OCI-LY3 (cell line): ENCODE measurements around the gene GNG11.

Experiments
- H2AFZ ChIP-seq: fragments of 200-600, 300-600 bp; shearing (Covaris generic); 2 replicates; pipeline ENCODE4 v1.6.0; 2014; ENCODE audit warnings: antibody characterized with exemption, low read depth, low read length
- H3K27ac ChIP-seq: fragments of 200-600, 300-600 bp; sonication (generic); 2 replicates; pipeline ENCODE4 v1.5.1; 2014; ENCODE audit warnings: mild to moderate bottlenecking, low read length, moderate library complexity, mixed read lengths
- H3K27me3 ChIP-seq: fragments of 200-600, 300-600 bp; sonication (generic); 2 replicates; pipeline ENCODE4 v1.6.1; 2014; ENCODE audit warnings: low read depth, low read length, mixed read lengths
- H3K36me3 ChIP-seq: fragments of 200-600, 300-600 bp; sonication (generic); replicated peaks from 2 replicates; pipeline ENCODE3; 2014; ENCODE audit warnings: low read depth, low read length, mixed read lengths
- H3K4me1 ChIP-seq: fragments of 300-600, 200-600 bp; sonication (generic); 2 replicates; pipeline ENCODE4 v1.6.1; 2014; ENCODE audit warnings: low read length, mixed read lengths
- H3K4me2 ChIP-seq: fragments of 200-600, 300-600 bp; sonication (generic); 2 replicates; pipeline ENCODE4 v1.6.1; 2014; ENCODE audit warnings: low read length, mixed read lengths
- H3K4me3 ChIP-seq: fragments of 300-600, 200-600 bp; sonication (generic); 2 replicates; pipeline ENCODE4 v1.5.1; 2014; ENCODE audit warnings: antibody characterized with exemption, mild to moderate bottlenecking, low read length, moderate library complexity
- H3K79me2 ChIP-seq: fragments of 300-600, 200-600 bp; shearing (Covaris generic); 2 replicates; pipeline ENCODE4 v1.6.1; 2014; ENCODE audit warnings: mild to moderate bottlenecking, low read length, mixed read lengths
- H3K9ac ChIP-seq: fragments of 300-600, 200-600 bp; shearing (Covaris generic); 2 replicates; pipeline ENCODE4 v1.6.0; 2014; ENCODE audit warnings: mild to moderate bottlenecking, low read length, moderate library complexity
- H3K9me3 ChIP-seq: fragments of 200-600, 300-600 bp; shearing (Covaris generic); 2 replicates; pipeline ENCODE4 v1.6.1; 2014; ENCODE audit warnings: low read length, mixed read lengths; ENCODE audit not compliant: insufficient read depth
- H4K20me1 ChIP-seq: fragments of 200-600, 300-600 bp; sonication (generic); 2 replicates; pipeline ENCODE4 v1.6.1; 2016; ENCODE audit warnings: low read length, mixed read lengths; ENCODE audit not compliant: insufficient read depth
- EZH2phosphoT487 ChIP-seq: fragments of 200-600 bp; shearing (Covaris generic); IDR thresholded peaks from 2 replicates; pipeline ENCODE4 v1.6.1; 2018; ENCODE audit warnings: antibody characterized with exemption, mixed run types, low read depth
- TF ChIP-seq, protein P1 (sequence below): fragments of 200-600, 300-600 bp; sonication (generic); IDR thresholded peaks from 2 replicates; pipeline ENCODE4 v1.5.1; 2014; ENCODE audit warnings: antibody characterized with exemption, low read length, low read depth

GNG11 gene

DNA sequence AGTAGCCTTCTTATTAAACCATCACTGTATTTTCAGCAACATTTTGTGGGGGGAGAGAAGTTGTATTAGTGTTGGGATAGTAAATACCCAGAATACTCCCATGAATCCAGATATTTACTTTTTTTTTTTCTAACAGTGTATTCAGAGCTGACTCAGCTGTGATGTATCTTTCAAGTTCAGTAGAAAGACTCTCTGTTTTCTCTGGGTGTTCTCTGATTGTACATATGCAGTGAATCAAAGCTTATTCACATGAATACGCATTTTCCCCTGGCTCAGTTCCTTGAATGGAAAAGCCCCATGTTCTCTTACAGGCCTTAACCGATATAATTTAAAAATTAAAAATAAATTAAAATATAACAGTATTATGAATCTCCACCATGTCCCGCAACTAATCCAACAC, 32.3 kb upstream of the GNG11 start:
- no peak for TF ChIP-seq EZH2phosphoT487
- TF ChIP-seq, protein P1, sequence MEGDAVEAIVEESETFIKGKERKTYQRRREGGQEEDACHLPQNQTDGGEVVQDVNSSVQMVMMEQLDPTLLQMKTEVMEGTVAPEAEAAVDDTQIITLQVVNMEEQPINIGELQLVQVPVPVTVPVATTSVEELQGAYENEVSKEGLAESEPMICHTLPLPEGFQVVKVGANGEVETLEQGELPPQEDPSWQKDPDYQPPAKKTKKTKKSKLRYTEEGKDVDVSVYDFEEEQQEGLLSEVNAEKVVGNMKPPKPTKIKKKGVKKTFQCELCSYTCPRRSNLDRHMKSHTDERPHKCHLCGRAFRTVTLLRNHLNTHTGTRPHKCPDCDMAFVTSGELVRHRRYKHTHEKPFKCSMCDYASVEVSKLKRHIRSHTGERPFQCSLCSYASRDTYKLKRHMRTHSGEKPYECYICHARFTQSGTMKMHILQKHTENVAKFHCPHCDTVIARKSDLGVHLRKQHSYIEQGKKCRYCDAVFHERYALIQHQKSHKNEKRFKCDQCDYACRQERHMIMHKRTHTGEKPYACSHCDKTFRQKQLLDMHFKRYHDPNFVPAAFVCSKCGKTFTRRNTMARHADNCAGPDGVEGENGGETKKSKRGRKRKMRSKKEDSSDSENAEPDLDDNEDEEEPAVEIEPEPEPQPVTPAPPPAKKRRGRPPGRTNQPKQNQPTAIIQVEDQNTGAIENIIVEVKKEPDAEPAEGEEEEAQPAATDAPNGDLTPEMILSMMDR, result no peak
- H3K9ac ChIP-seq, result no peak overlapping the region
- no peak overlapping the region for H3K27ac ChIP-seq
- H3K4me3 ChIP-seq, result no peak overlapping the region
- H4K20me1 ChIP-seq, result no peaks in the 10 kb centered on the region
- H3K36me3 ChIP-seq, result no peaks in the 10 kb centered on the region
- peaks cover 18% of the 10 kb centered on the region for H3K4me1 ChIP-seq
- no peak overlapping the region for H2AFZ ChIP-seq
- no peaks in the 10 kb centered on the region for H3K79me2 ChIP-seq
- no peaks in the 10 kb centered on the region for H3K9me3 ChIP-seq
- 0 out of 2 replicates have a peak, but pooled peaks cover 3% of the 10 kb centered on the region for H3K27me3 ChIP-seq
- no peak overlapping the region for H3K4me2 ChIP-seq

DNA sequence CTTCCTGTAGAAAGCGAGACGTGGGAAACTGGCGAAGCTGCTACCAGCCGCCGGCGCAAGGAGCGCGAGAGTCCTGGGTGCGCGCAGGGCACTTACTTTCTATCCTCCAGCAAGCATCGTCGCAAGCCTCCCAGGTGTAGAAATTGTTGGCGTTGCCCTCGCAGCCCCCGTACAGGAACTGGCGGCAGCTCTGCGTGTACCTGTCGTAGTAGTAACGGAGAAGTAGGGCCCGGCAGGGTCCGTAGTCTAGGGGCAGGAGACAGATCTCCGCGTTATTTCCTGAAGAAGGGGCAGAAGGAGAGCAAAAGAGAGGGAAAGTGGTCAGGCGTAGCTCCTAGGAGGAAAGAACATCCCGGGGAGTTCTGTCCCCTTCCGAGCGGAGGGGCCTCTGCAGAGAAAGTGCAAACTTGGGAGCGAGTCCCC, 31.5 kb upstream of the GNG11 start:
- H4K20me1 ChIP-seq, result no peaks in the 10 kb centered on the region
- no peaks in the 10 kb centered on the region for H3K9me3 ChIP-seq
- no peak overlapping the region for H3K27ac ChIP-seq
- no peak overlapping the region for H3K4me3 ChIP-seq
- no peaks in the 10 kb centered on the region for H3K79me2 ChIP-seq
- H3K9ac ChIP-seq, result no peak overlapping the region
- H3K4me1 ChIP-seq, result peaks cover 18% of the 10 kb centered on the region
- no peak for TF ChIP-seq EZH2phosphoT487
- TF ChIP-seq, protein P1, result no peak
- no peaks in the 10 kb centered on the region for H3K36me3 ChIP-seq
- no peak overlapping the region for H3K4me2 ChIP-seq
- 0 out of 2 replicates have a peak, but pooled peaks cover 3% of the 10 kb centered on the region for H3K27me3 ChIP-seq
- no peak overlapping the region for H2AFZ ChIP-seq

DNA sequence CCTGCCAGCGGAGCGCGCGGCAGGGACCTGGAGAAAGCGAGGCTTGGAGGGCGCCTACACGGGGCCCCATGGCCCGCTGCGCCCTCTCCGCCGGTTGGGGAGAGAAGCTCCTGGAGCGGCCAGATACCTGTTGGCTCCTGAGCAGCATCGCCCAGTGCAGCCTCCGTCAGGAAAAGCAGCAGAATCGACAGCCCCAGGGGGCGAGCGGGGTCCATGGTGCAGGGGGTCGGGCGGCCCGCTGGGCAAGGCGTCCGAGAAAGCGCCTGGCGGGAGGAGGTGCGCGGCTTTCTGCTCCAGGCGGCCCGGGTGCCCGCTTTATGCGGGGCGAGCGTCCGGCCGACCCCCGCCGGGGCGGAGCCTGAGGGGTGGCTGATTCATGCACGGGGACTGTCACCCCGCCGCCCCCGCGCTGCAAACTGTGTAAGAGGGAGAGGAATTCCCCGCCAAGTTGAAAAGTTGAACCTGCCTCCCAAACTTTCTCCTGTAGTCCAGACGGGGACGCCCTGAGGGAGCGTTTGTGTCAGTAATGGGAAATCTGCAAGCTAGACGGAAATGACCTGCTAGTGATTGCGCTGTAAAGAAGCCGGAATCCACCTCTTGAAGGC, 31.0 kb upstream of the GNG11 start, which contains the start of gene TFPI2:
TFPI2 (minus strand) TSS at position 290 of the 605 bp plus-strand sequence; CDS start at position 215, 75 bp downstream.
- Histone ChIP-seq H3K4me3 (no peak within 1 kb of the TSS), H3K9me3 (no peaks in the 10 kb centered on the region), H3K9ac (no peak within 1 kb of the TSS), H2AFZ (no peak within 1 kb of the TSS), H3K4me2 (no peak within 1 kb of the TSS), H3K27ac (no peak within 1 kb of the TSS), H3K79me2 (no peaks in the 10 kb centered on the region), H3K36me3 (no peaks in the 10 kb centered on the region), H3K27me3 (0 out of 2 replicates have a peak, but pooled peaks cover 3% of the 10 kb centered on the region), H3K4me1 (peaks cover 18% of the 10 kb centered on the region), H4K20me1 (no peaks in the 10 kb centered on the region)
- TF ChIP-seq, protein P1, result no peak
- TF ChIP-seq EZH2phosphoT487, result no peak

DNA sequence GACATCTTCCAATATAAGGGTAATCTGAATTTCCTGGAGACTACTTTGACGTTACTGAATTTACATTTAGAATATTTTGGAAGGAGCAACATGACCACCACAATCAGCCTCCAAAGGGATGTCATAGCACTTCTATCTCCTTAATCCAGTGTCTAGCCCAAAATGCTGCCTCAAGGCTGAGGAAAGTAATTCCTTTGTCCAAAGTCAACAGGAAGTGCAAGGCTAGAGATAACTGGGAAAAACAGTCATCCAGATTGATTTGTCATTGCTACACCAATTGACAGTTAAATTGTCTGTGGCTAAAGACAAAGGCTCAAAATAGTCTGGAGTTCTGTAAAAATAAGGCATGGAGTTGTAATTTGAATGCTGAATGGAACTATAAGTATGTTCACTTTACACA, 27.1 kb upstream of the GNG11 start:
- H3K27me3 ChIP-seq, result peaks cover 11% of the 10 kb centered on the region
- no peak overlapping the region for H3K27ac ChIP-seq
- H3K79me2 ChIP-seq, result no peaks in the 10 kb centered on the region
- peaks cover 18% of the 10 kb centered on the region for H3K4me1 ChIP-seq
- no peaks in the 10 kb centered on the region for H4K20me1 ChIP-seq
- H2AFZ ChIP-seq, result no peak overlapping the region
- H3K4me2 ChIP-seq, result no peak overlapping the region
- no peaks in the 10 kb centered on the region for H3K9me3 ChIP-seq
- no peak overlapping the region for H3K4me3 ChIP-seq
- H3K9ac ChIP-seq, result no peak overlapping the region
- no peaks in the 10 kb centered on the region for H3K36me3 ChIP-seq
- no peak for TF ChIP-seq EZH2phosphoT487
- TF ChIP-seq, protein P1, result no peak
